KMS-11 (cell line): Measurements from ENCODE around the gene PRKCE.

Experiments used
- H2AFZ ChIP-seq: fragments of 200-600 bp; sonication (generic); 2 replicates; pipeline ENCODE4 v1.6.1; 2016; ENCODE audit warnings: antibody characterized with exemption, mixed run types, low read depth
- H3K27ac ChIP-seq: fragments of 200-600 bp; sonication (generic); 2 replicates; pipeline ENCODE4 v1.6.1; 2016; ENCODE audit warnings: mild to moderate bottlenecking, mixed run types
- H3K27me3 ChIP-seq: fragments of 200-600 bp; sonication (generic); 2 replicates; pipeline ENCODE4 v1.6.1; 2017; ENCODE audit warnings: mild to moderate bottlenecking, low read depth, mixed run types, moderate library complexity; ENCODE audit not compliant: insufficient read depth
- H3K36me3 ChIP-seq: fragments of 200-600 bp; sonication (generic); 2 replicates; pipeline ENCODE4 v1.6.1; 2017; ENCODE audit warnings: mild to moderate bottlenecking, mixed run types; ENCODE audit not compliant: insufficient read depth
- H3K4me1 ChIP-seq: fragments of 200-600 bp; sonication (generic); 2 replicates; pipeline ENCODE4 v1.6.1; 2016; ENCODE audit warnings: mild to moderate bottlenecking, low read depth, mixed run types; ENCODE audit not compliant: poor library complexity, severe bottlenecking
- H3K4me2 ChIP-seq: fragments of 200-600 bp; sonication (generic); 2 replicates; pipeline ENCODE4 v1.7.0; 2016; ENCODE audit warnings: mild to moderate bottlenecking, mixed run types
- H3K4me3 ChIP-seq: fragments of 200-600 bp; sonication (generic); IDR thresholded peaks from 2 replicates; pipeline ENCODE4 v1.6.1; 2017; ENCODE audit warnings: low read depth, low read length, mixed read lengths; ENCODE audit not compliant: insufficient read depth
- H3K79me2 ChIP-seq: fragments of 200-600 bp; sonication (generic); 2 replicates; pipeline ENCODE4 v1.6.1; 2016; ENCODE audit warnings: low read depth, mixed run types; ENCODE audit not compliant: insufficient read depth
- H3K9ac ChIP-seq: fragments of 200-600 bp; sonication (generic); 2 replicates; pipeline ENCODE4 v1.6.1; 2016; ENCODE audit warnings: mild to moderate bottlenecking, mixed run types
- H4K20me1 ChIP-seq: fragments of 200-600 bp; sonication (generic); 2 replicates; pipeline ENCODE4 v1.6.1; 2016; ENCODE audit warnings: mild to moderate bottlenecking, mixed run types; ENCODE audit not compliant: insufficient read depth
- CTCF ChIP-seq: fragments of 200-600 bp; sonication (generic); conservative IDR thresholded peaks from 2 replicates; pipeline ENCODE4 v1.6.1; 2017; ENCODE audit warnings: low read depth, mild to moderate bottlenecking, antibody characterized with exemption, low read length, moderate library complexity, mixed read lengths

Gene PRKCE

GRCh38 chr2:45794134-45794617 is 142.7 kb downstream of the PRKCE start:
- H3K79me2 ChIP-seq = no peaks in the 10 kb centered on the region
- no peak overlapping the region for H3K4me2 ChIP-seq
- H4K20me1 ChIP-seq = no peaks in the 10 kb centered on the region
- H2AFZ ChIP-seq = no peak overlapping the region
- no peaks in the 10 kb centered on the region for H3K27me3 ChIP-seq
- H3K4me1 ChIP-seq = no peaks in the 10 kb centered on the region
- no peak overlapping the region for H3K27ac ChIP-seq
- H3K9ac ChIP-seq = no peak overlapping the region
- H3K36me3 ChIP-seq = no peaks in the 10 kb centered on the region
- TF ChIP-seq CTCF = no peak
- H3K4me3 ChIP-seq = no peak overlapping the region

GRCh38 chr2:45796500-45796899 is 145.0 kb downstream of the PRKCE start:
- TF ChIP-seq CTCF = no peak
- Histone ChIP-seq H3K27ac (no peak overlapping the region), H3K79me2 (no peaks in the 10 kb centered on the region), H3K4me2 (no peak overlapping the region), H3K4me3 (no peak overlapping the region), H3K4me1 (no peaks in the 10 kb centered on the region), H4K20me1 (no peaks in the 10 kb centered on the region), H3K36me3 (no peaks in the 10 kb centered on the region), H3K27me3 (no peaks in the 10 kb centered on the region), H2AFZ (no peak overlapping the region), H3K9ac (no peak overlapping the region)

- Histone ChIP-seq H3K36me3 (no peaks in the 10 kb centered on the region), H2AFZ (no peak overlapping the region), H3K4me2 (no peak overlapping the region), H3K27ac (no peak overlapping the region), H3K4me3 (no peak overlapping the region), H4K20me1 (no peaks in the 10 kb centered on the region), H3K79me2 (no peaks in the 10 kb centered on the region), H3K9ac (no peak overlapping the region), H3K4me1 (no peaks in the 10 kb centered on the region), H3K27me3 (no peaks in the 10 kb centered on the region)
- TF ChIP-seq CTCF = no peak
These were observed 146.2 kb downstream of the PRKCE start for GRCh38 chr2:45797451-45798230.

GRCh38 chr2:45799679-45800381 is 148.4 kb downstream of the PRKCE start:
- Histone ChIP-seq H4K20me1 (no peaks in the 10 kb centered on the region), H3K4me3 (no peak overlapping the region), H3K9ac (no peak overlapping the region), H3K79me2 (no peaks in the 10 kb centered on the region), H3K36me3 (no peaks in the 10 kb centered on the region), H2AFZ (no peak overlapping the region), H3K4me1 (no peaks in the 10 kb centered on the region), H3K27me3 (no peaks in the 10 kb centered on the region), H3K27ac (no peak overlapping the region), H3K4me2 (no peak overlapping the region)
- no peak for TF ChIP-seq CTCF
